GM12878 (cell line): ENCODE measurements around the gene RARRES2.

ENCODE experiments used
- EP300 ChIP-seq, 2 experiments: fragments of 150-350 bp in 1 of 2; IDR thresholded peaks; 2 replicates each; pipeline ENCODE4 v1.6.1; 2011 to 2012; ENCODE audit warnings: low read depth in 2 of 2, low read length in 2 of 2, borderline replicate concordance in 1 of 2, improper control_type of control experiment in 1 of 2, inconsistent platforms in 1 of 2; ENCODE audit not compliant: control insufficient read depth in 1 of 2
- NFYB ChIP-seq: IDR thresholded peaks from 2 replicates; pipeline ENCODE4 v1.6.1; 2011; ENCODE audit warnings: low read depth, mild to moderate bottlenecking, low read length, improper control_type of control experiment, moderate library complexity; ENCODE audit not compliant: insufficient read depth

GRCh38 chr7:150360363-150361058, 19.1 kb upstream of the RARRES2 start:
- TF ChIP-seq NFYB (no peak), EP300 (IDR thresholded peaks at IDR 0.05; ENCODE audit: borderline replicate concordance in 1 of 2, control insufficient read depth in 1 of 2, low read depth in 2 of 2, low read length in 2 of 2) (no peak)
